B cell (primary cell): Measurements from ENCODE around the gene ZNF35. TPM values are rescaled to one million over a fixed set of nuclear protein-coding genes. Genes with fewer than 3 reads are reported as not detected.

Experiments
- ATAC-seq: fragments of 200-7000 bp; cut with Tn5 transposase; one replicate; pipeline ENCODE4 v1.10.0; 2021; ENCODE audit warnings: low read depth, mild to moderate bottlenecking, moderate number of reproducible peaks, moderate library complexity
- CTCF ChIA-PET: fragments of 350-600 bp; sonication (Branson Sonifier 250); formaldehyde crosslinking; loops from one replicate; lab custom pipeline; 2021; ENCODE audit warnings: antibody characterized with exemption, inconsistent platforms; lab: Charles Lee
- POLR2A ChIA-PET: fragments of 350-600 bp; sonication (Branson Sonifier 250); formaldehyde crosslinking; loops from one replicate; lab custom pipeline; 2021; ENCODE audit warnings: antibody characterized with exemption; lab: Charles Lee
- DNase-seq: peaks from one replicate; pipeline ENCODE4 v3.0.0; 2013
- H2AFZ ChIP-seq: 2 replicates; pipeline ENCODE4 v1.6.1; 2012; ENCODE audit warnings: mild to moderate bottlenecking, low read depth, low read length; ENCODE audit not compliant: insufficient read depth, poor library complexity, severe bottlenecking
- H3K27ac ChIP-seq, 2 donors: 1 replicate in 1 of 2; 2 replicates in 1 of 2; pipeline ENCODE4 v1.5.1; 2012 to 2013; ENCODE audit warnings: low read length in 2 of 2, mild to moderate bottlenecking in 2 of 2, moderate library complexity in 1 of 2
- H3K27me3 ChIP-seq, 4 experiments: fragments of 200-600 bp in 1 of 4; sonication (generic) in 1 of 4; replicated peaks in 1 of 4; 1 replicate in 2 of 4; 2 replicates in 2 of 4; pipeline versions ENCODE4 v1.6.1 to v1.7.0; 2013 to 2016; ENCODE audit warnings: low read length in 3 of 4, mild to moderate bottlenecking in 2 of 4, mixed read lengths in 1 of 4, moderate library complexity in 1 of 4; ENCODE audit not compliant: insufficient read depth in 4 of 4, control insufficient read depth in 3 of 4; ENCODE audit errors: control extremely low read depth in 1 of 4
- H3K36me3 ChIP-seq, 2 experiments: replicated peaks in 1 of 2; 1 replicate in 1 of 2; 2 replicates in 1 of 2; pipeline versions ENCODE4 v1.6.1 to v1.7.1; 2013; ENCODE audit warnings: low read length in 1 of 2; ENCODE audit not compliant: insufficient read depth in 2 of 2, control insufficient read depth in 1 of 2; ENCODE audit errors: control extremely low read depth in 1 of 2, extremely low read depth in 1 of 2
- H3K4me1 ChIP-seq, 2 donors: fragments of 200-600 bp in 1 of 2; sonication (generic) in 1 of 2; 1 replicate in 1 of 2; 2 replicates in 1 of 2; pipeline versions ENCODE4 v1.5.1 to v1.6.1; 2013 to 2017; ENCODE audit warnings: low read length in 2 of 2; ENCODE audit not compliant: control insufficient read depth in 2 of 2, insufficient read depth in 2 of 2
- H3K4me2 ChIP-seq: replicated peaks from 2 replicates; pipeline ENCODE3; 2012; ENCODE audit warnings: mild to moderate bottlenecking, low read depth, low read length; ENCODE audit not compliant: poor library complexity, severe bottlenecking
- H3K4me3 ChIP-seq, 5 experiments: fragments of 200-600 bp in 1 of 5; sonication (generic) in 1 of 5; 1 replicate in 3 of 5; 2 replicates in 2 of 5; pipeline versions ENCODE4 v1.5.1 to v1.7.0; 2011 to 2016; ENCODE audit warnings: low read length in 4 of 5, mild to moderate bottlenecking in 4 of 5, low read depth in 2 of 5, control low read depth in 1 of 5, moderate library complexity in 1 of 5; ENCODE audit not compliant: insufficient read depth in 1 of 5; ENCODE audit errors: control extremely low read depth in 1 of 5, extremely low read depth in 1 of 5
- H3K79me2 ChIP-seq: fragments of 200-600 bp; sonication (generic); one replicate; pipeline ENCODE4 v1.6.0; 2016; ENCODE audit warnings: low read length; ENCODE audit not compliant: control insufficient read depth, insufficient read depth
- H3K9ac ChIP-seq: fragments of 200-600 bp; sonication (generic); 2 replicates; pipeline ENCODE4 v1.6.1; 2017; ENCODE audit warnings: mild to moderate bottlenecking, low read length, moderate library complexity
- H3K9me3 ChIP-seq, 3 donors: one replicate each; pipeline versions ENCODE4 v1.6.1 to v1.7.1; 2013; ENCODE audit warnings: low read length in 2 of 3; ENCODE audit not compliant: control insufficient read depth in 2 of 3, insufficient read depth in 1 of 3; ENCODE audit errors: control extremely low read depth in 1 of 3
- H4K20me1 ChIP-seq: 2 replicates; pipeline ENCODE4 v1.6.0; 2012; ENCODE audit warnings: mild to moderate bottlenecking, low read length; ENCODE audit not compliant: insufficient read depth, control insufficient read depth, poor library complexity, severe bottlenecking
- H3K27ac Mint-ChIP-seq: one replicate; pipeline ENCODE4 v1.8.0; 2021; ENCODE audit warnings: mixed read lengths
- H3K27me3 Mint-ChIP-seq: one replicate; pipeline ENCODE4 v1.8.0; 2021; ENCODE audit warnings: mixed read lengths
- H3K4me1 Mint-ChIP-seq: one replicate; pipeline ENCODE4 v1.8.0; 2021; ENCODE audit warnings: mixed read lengths
- H3K4me3 Mint-ChIP-seq: one replicate; pipeline ENCODE4 v1.8.0; 2021; ENCODE audit warnings: mixed read lengths
- H3K9me3 Mint-ChIP-seq: one replicate; pipeline ENCODE4 v1.8.0; 2022; ENCODE audit warnings: mixed read lengths; ENCODE audit not compliant: insufficient read depth
- EZH2 ChIP-seq: IDR thresholded peaks from 2 replicates; pipeline ENCODE4 v1.6.1; 2012; ENCODE audit warnings: borderline replicate concordance, low read depth, mild to moderate bottlenecking, moderate library complexity, low read length; ENCODE audit not compliant: insufficient read depth, poor library complexity, severe bottlenecking
- WGBS: methylation state at CpG from one replicate; pipeline ENCODE4 v1.1.5; 2013; ENCODE audit warnings: missing lambda C conversion rate; ENCODE audit not compliant: insufficient coverage; 5-methylcytosine and 5-hydroxymethylcytosine counted together
- intact Hi-C: fragments of 100-400 bp; cut with micrococcal nuclease; formaldehyde crosslinking; loops from one replicate; pipeline ENCODE4 v1.10.0; 2022
- polyA minus RNA-seq: library from RNA; depleted of rRNA, polyadenylated mRNA; stranded (reverse); fragments of >200 nt; gene quantifications from 2 replicates; pipeline ENCODE4 v1.2.3, GENCODE V29; 2012
- polyA plus RNA-seq: library from polyadenylated mRNA; depleted of rRNA; stranded (reverse); fragments of >200 nt; gene quantifications from 2 replicates; pipeline ENCODE4 v1.2.3, GENCODE V29; 2012
- total RNA-seq, 2 donors: library from RNA; stranded (reverse); fragments of 120-200 nt in 1 of 2; gene quantifications; 1 replicate in 1 of 2; 2 replicates in 1 of 2; pipeline versions ENCODE4 v1.2.3 to v1.2.4, GENCODE V29; 2013 to 2022
- TF ChIP-seq, protein P1 (sequence below): fragments of 200-600 bp; IDR thresholded peaks from one replicate; pipeline ENCODE4 v1.8.0; 2022; ENCODE audit warnings: antibody characterized with exemption, mild to moderate bottlenecking

Gene ZNF35
- 12.1 and 16.6 TPM in 2 replicates for total RNA-seq
- 7.6 TPM for total RNA-seq (2013)
- 1.4 and 2.5 TPM in 2 replicates for polyA plus RNA-seq
- polyA minus RNA-seq = 5.4 and 5.9 TPM in 2 replicates

DNA sequence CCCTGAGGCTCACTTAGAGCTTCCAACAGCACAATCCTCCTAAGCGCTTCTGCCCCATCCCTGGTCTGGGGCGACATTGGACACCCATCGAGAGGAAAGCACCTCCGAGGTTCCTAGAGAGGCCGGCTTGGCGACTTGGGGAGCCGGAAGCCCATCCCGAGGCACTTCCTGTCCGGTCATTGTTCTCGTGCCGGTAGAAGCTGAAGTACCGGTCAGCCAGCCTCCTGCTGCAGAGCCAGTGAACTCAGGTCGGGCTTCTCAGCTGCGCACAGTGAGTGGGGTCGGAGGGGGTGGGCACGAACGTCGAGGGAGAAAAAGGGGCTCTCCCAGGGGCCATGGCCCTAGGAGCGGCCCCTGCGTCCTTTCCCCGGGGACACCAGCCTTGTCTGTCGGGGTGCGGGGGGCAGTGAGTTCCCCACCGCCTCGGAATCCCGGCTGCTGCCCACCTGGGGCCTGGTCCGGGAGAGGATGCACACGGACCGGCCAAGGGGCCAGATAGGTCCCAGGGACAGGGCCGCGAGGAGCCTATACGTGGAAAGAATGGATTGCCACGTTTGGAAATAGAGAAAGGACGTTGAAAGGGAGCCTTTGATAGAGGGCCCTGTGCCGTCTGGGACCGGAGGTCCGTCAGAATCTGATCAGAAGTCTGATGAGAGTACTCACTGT is at the start of gene ZNF35:
Gene ZNF35 (plus strand): TSS at position 169 of the 666 bp plus-strand sequence. CDS start 2,336 bp downstream, outside the sequence.
- WGBS = under 1% methylated on average over 36 of the region's 37 CpGs
- peaks cover 3% of the 10 kb centered on the region for H3K9me3 Mint-ChIP-seq
- intact Hi-C loops = loop anchor here (1.0 to 2.0 kb wide), 4 partner anchors 24 to 171 kb away; partner anchors contain the start of gene ZNF445
- peak within 1 kb of the TSS; percentile 96 for H3K4me3 Mint-ChIP-seq
- no peaks in the 10 kb centered on the region for H3K27me3 Mint-ChIP-seq
- peak within 1 kb of the TSS; percentile 82 for H2AFZ ChIP-seq
- peak within 1 kb of the TSS; percentile 27 to 74 for H3K27ac ChIP-seq
- H3K4me3 ChIP-seq = peak within 1 kb of the TSS; percentile 43 to 95 (median 86)
- H3K9me3 ChIP-seq = peaks cover 0 to 10% (median 7%) of the 10 kb centered on the region in 3 donors
- no peaks in the 10 kb centered on the region for H3K27me3 ChIP-seq
- DNase-seq (peak; percentile 67), ATAC-seq (peak; percentile 84)
- peaks cover 8 to 15% of the 10 kb centered on the region in 2 donors for H3K4me1 ChIP-seq
- ChIA-PET CTCF (interaction anchor here (1.4 kb wide), 1 partner anchor 25 kb away, joined by 3 read pairs; no protein-coding TSS in a partner anchor), POLR2A (interaction anchor here (1.0 to 1.2 kb wide), 2 partner anchors 23 to 25 kb away, joined by 4 to 6 read pairs; no protein-coding TSS in a partner anchor)
- H3K9ac ChIP-seq = peak within 1 kb of the TSS; percentile 92
- TF ChIP-seq EZH2 = no peak
- TF ChIP-seq, protein P1, sequence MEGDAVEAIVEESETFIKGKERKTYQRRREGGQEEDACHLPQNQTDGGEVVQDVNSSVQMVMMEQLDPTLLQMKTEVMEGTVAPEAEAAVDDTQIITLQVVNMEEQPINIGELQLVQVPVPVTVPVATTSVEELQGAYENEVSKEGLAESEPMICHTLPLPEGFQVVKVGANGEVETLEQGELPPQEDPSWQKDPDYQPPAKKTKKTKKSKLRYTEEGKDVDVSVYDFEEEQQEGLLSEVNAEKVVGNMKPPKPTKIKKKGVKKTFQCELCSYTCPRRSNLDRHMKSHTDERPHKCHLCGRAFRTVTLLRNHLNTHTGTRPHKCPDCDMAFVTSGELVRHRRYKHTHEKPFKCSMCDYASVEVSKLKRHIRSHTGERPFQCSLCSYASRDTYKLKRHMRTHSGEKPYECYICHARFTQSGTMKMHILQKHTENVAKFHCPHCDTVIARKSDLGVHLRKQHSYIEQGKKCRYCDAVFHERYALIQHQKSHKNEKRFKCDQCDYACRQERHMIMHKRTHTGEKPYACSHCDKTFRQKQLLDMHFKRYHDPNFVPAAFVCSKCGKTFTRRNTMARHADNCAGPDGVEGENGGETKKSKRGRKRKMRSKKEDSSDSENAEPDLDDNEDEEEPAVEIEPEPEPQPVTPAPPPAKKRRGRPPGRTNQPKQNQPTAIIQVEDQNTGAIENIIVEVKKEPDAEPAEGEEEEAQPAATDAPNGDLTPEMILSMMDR = no peak
- peaks cover 0 to 21% of the 10 kb centered on the region in 2 experiments for H3K36me3 ChIP-seq
- H3K4me2 ChIP-seq = peak within 1 kb of the TSS; percentile 84
- H3K79me2 ChIP-seq = no peaks in the 10 kb centered on the region
- peak within 1 kb of the TSS; percentile 80 for H3K27ac Mint-ChIP-seq
- peaks cover 23% of the 10 kb centered on the region for H3K4me1 Mint-ChIP-seq
- H4K20me1 ChIP-seq = no peaks in the 10 kb centered on the region

DNA sequence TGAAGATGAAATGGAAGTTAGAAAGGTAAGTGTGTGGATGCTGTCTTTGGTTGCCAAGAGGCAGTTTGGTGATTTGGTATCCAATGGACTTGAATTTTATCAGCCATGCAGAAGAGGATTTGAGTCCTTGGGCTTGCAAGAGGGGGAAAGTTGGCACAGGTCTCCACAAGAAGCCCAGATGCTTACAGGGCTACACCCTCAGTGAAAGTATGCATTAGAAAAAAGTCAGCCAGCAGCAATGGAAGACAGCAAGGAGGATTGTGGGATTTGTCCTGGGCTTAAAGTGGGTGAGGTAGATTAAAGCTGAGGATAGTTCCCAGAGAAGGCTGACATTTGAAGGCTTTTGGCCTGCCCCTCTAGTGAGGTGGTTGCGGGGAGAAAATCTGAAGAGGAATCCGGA is 46.8 kb upstream of the ZNF35 start:
- no peak for DNase-seq
- ChIA-PET CTCF (no interaction called here), POLR2A (no interaction called here)
- intact Hi-C loops = no loop called here
- H3K4me2 ChIP-seq = no peak overlapping the region
- H3K4me1 ChIP-seq = no peaks in the 10 kb centered on the region
- no peak overlapping the region for H2AFZ ChIP-seq
- WGBS = no CpG with 5 or more reads among the region's 2 CpGs
- TF ChIP-seq, protein P1 = no peak
- TF ChIP-seq EZH2 = no peak
- no peak overlapping the region for H3K27ac ChIP-seq
- Mint-ChIP-seq H3K4me3 (no peak overlapping the region), H3K27me3 (no peaks in the 10 kb centered on the region), H3K4me1 (no peaks in the 10 kb centered on the region), H3K27ac (no peak overlapping the region), H3K9me3 (peaks cover 4% of the 10 kb centered on the region)
- H3K27me3 ChIP-seq = no peaks in the 10 kb centered on the region
- H3K9me3 ChIP-seq = peaks cover 0 to 3% (median 0%) of the 10 kb centered on the region in 3 donors
- H3K9ac ChIP-seq = no peak overlapping the region
- no peak for ATAC-seq
- no peaks in the 10 kb centered on the region for H3K79me2 ChIP-seq
- H3K4me3 ChIP-seq = no peak overlapping the region
- H4K20me1 ChIP-seq = no peaks in the 10 kb centered on the region
- H3K36me3 ChIP-seq = no peaks in the 10 kb centered on the region
